K562 (cell line): ENCODE data around the gene RTP3. TPM values are rescaled to one million over a fixed set of nuclear protein-coding genes. Genes with fewer than 3 reads are reported as not detected.

ENCODE experiments used
- ARNT ChIP-seq, 2 experiments: fragments of 450-650 bp; IDR thresholded peaks; 2 replicates each; pipeline ENCODE4 v1.6.1; 2016; ENCODE audit warnings: mild to moderate bottlenecking in 1 of 2
- CBFA2T3 ChIP-seq: fragments of 450-650 bp; IDR thresholded peaks from 2 replicates; pipeline ENCODE4 v1.6.1; 2017
- CREB3L1 ChIP-seq: fragments of 450-650 bp; IDR thresholded peaks from 2 replicates; pipeline ENCODE4 v1.6.1; 2014; ENCODE audit warnings: low read depth, mild to moderate bottlenecking, moderate library complexity, borderline replicate concordance
- ELF4 ChIP-seq: fragments of 450-650 bp; formaldehyde crosslinking; IDR thresholded peaks from 2 replicates; pipeline ENCODE4 v1.4.0; 2022; ENCODE audit warnings: missing genetic modification characterization
- FOXP1 ChIP-seq: sonication (generic); formaldehyde crosslinking; IDR thresholded peaks from 2 replicates; pipeline ENCODE4 v1.8.0; 2022; ENCODE audit warnings: mild to moderate bottlenecking, missing genetic modification reagents
- ILK ChIP-seq: fragments of 450-650 bp; IDR thresholded peaks from 2 replicates; pipeline ENCODE4 v1.6.1; 2016; ENCODE audit warnings: missing genetic modification characterization, low read depth, mild to moderate bottlenecking, missing compliant biosample characterization, moderate library complexity, borderline replicate concordance
- KAT8 ChIP-seq: fragments of 450-650 bp; IDR thresholded peaks from 2 replicates; pipeline ENCODE4 v1.6.1; 2016; ENCODE audit warnings: low read depth, mild to moderate bottlenecking
- KLF16 ChIP-seq: IDR thresholded peaks from 2 replicates; pipeline ENCODE4 v1.6.1; 2016; ENCODE audit warnings: antibody characterized with exemption
- NELFE ChIP-seq: IDR thresholded peaks from 2 replicates; pipeline ENCODE4 v1.6.1; 2011; ENCODE audit warnings: mild to moderate bottlenecking; ENCODE audit not compliant: insufficient read depth, insufficient read length
- RBFOX2 ChIP-seq: fragments of 200-400 bp; formaldehyde crosslinking; IDR thresholded peaks from 2 replicates; pipeline ENCODE4 v1.6.1; 2017; ENCODE audit warnings: low read depth, mild to moderate bottlenecking, low read length, moderate library complexity
- ZNF197 ChIP-seq: fragments of 200-800 bp; sonication (Bioruptor generic); IDR thresholded peaks from 2 replicates; pipeline ENCODE4 v1.6.1; 2016; ENCODE audit warnings: low read depth, missing genetic modification characterization, missing compliant biosample characterization
- ZNF592 ChIP-seq: fragments of 450-650 bp; IDR thresholded peaks from 2 replicates; pipeline ENCODE4 v1.6.1; 2017; ENCODE audit warnings: antibody characterized with exemption, mild to moderate bottlenecking
- ZNF668 ChIP-seq: fragments of 250-450 bp; sonication (Bioruptor Pico); IDR thresholded peaks from 2 replicates; pipeline ENCODE4 v1.8.0; 2022; ENCODE audit warnings: mild to moderate bottlenecking, inconsistent platforms
- polyA plus RNA-seq, 8 experiments: library from polyadenylated mRNA; depleted of rRNA in 4 of 8; stranded (reverse) in 5 of 8; unstranded in 3 of 8; fragments of >200 nt; fragmentation: Nextera tagmentation in 2 of 8; fragmentation: Illumina TruSeq in 1 of 8; extraction: Ambion mirVana in 2 of 8; extraction: Trizol in 1 of 8; gene quantifications; 2 replicates each; pipeline versions ENCODE4 v1.2.1 to v1.2.3, GENCODE V29; 2011 to 2014; ENCODE audit warnings: inconsistent platforms in 1 of 8, missing spikeins in 1 of 8
- total RNA-seq, 7 experiments: library from RNA; depleted of rRNA in 6 of 7; stranded (reverse); fragments of >200 nt in 6 of 7; fragmentation: Illumina TruSeq in 2 of 7; extraction: Trizol in 2 of 7; gene quantifications; 2 replicates each; pipeline versions ENCODE4 v1.2.1 to v1.2.3, GENCODE V29; 2011 to 2021; ENCODE audit warnings: low replicate concordance in 1 of 7
- TF ChIP-seq, protein P1 (sequence below): fragments of 200-800 bp; sonication (Bioruptor generic); IDR thresholded peaks from 2 replicates; pipeline ENCODE4 v1.6.1; 2017; ENCODE audit warnings: missing genetic modification characterization, missing compliant biosample characterization
- TF ChIP-seq, protein P2 (sequence below): sonication (generic); formaldehyde crosslinking; IDR thresholded peaks from 2 replicates; pipeline ENCODE4 v1.8.1; 2023; ENCODE audit warnings: mild to moderate bottlenecking, missing genetic modification reagents
- TF ChIP-seq, protein P3 (sequence below): fragments of 250-450 bp; sonication (Bioruptor Pico); IDR thresholded peaks from 2 replicates; pipeline ENCODE4 v1.4.0; 2020; ENCODE audit warnings: mild to moderate bottlenecking

RTP3 gene
- total and polyA plus RNA-seq, 9 of the 15 experiments (the other 6 are each of a cell fraction or from before 2014, with no cell fraction given) = not detected

- TF ChIP-seq ZNF592 = peak; percentile 93
- TF ChIP-seq CBFA2T3 = peak; percentile 66
- TF ChIP-seq ZNF668 = no peak
- TF ChIP-seq KLF16 = peak; percentile 88
- TF ChIP-seq ILK = no peak
- TF ChIP-seq, protein P1, sequence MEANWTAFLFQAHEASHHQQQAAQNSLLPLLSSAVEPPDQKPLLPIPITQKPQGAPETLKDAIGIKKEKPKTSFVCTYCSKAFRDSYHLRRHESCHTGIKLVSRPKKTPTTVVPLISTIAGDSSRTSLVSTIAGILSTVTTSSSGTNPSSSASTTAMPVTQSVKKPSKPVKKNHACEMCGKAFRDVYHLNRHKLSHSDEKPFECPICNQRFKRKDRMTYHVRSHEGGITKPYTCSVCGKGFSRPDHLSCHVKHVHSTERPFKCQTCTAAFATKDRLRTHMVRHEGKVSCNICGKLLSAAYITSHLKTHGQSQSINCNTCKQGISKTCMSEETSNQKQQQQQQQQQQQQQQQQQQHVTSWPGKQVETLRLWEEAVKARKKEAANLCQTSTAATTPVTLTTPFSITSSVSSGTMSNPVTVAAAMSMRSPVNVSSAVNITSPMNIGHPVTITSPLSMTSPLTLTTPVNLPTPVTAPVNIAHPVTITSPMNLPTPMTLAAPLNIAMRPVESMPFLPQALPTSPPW (CRISPR knock-in tag) = peak; percentile 31; the same call in 1 of the 2 replicates
- peak; percentile 96 for TF ChIP-seq FOXP1 (CRISPR knock-in tag)
- TF ChIP-seq CREB3L1 = peak; percentile 78
- TF ChIP-seq RBFOX2 = peak; percentile 44; the same call in 1 of the 2 replicates
- peak; percentile 12; the same call in 1 of the 2 replicates for TF ChIP-seq ELF4 (CRISPR knock-in tag)
- peak in 1 of 2 experiments; percentile 55; a peak in 1 of 4 replicates for TF ChIP-seq ARNT (IDR thresholded peaks at IDR 0.05)
- TF ChIP-seq, protein P2, sequence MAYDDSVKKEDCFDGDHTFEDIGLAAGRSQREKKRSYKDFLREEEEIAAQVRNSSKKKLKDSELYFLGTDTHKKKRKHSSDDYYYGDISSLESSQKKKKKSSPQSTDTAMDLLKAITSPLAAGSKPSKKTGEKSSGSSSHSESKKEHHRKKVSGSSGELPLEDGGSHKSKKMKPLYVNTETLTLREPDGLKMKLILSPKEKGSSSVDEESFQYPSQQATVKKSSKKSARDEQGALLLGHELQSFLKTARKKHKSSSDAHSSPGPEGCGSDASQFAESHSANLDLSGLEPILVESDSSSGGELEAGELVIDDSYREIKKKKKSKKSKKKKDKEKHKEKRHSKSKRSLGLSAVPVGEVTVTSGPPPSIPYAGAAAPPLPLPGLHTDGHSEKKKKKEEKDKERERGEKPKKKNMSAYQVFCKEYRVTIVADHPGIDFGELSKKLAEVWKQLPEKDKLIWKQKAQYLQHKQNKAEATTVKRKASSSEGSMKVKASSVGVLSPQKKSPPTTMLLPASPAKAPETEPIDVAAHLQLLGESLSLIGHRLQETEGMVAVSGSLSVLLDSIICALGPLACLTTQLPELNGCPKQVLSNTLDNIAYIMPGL = peak; percentile 84; the same call in 1 of the 2 replicates
- TF ChIP-seq ZNF197 = 0 out of 2 replicates have a peak, but pooled peaks have one; percentile 40
- TF ChIP-seq, protein P3, sequence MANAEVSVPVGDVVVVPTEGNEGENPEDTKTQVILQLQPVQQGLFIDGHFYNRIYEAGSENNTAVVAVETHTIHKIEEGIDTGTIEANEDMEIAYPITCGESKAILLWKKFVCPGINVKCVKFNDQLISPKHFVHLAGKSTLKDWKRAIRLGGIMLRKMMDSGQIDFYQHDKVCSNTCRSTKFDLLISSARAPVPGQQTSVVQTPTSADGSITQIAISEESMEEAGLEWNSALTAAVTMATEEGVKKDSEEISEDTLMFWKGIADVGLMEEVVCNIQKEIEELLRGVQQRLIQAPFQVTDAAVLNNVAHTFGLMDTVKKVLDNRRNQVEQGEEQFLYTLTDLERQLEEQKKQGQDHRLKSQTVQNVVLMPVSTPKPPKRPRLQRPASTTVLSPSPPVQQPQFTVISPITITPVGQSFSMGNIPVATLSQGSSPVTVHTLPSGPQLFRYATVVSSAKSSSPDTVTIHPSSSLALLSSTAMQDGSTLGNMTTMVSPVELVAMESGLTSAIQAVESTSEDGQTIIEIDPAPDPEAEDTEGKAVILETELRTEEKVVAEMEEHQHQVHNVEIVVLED = no peak
- no peak for TF ChIP-seq KAT8
- no peak for TF ChIP-seq NELFE
Measured at GRCh38 chr3:46488735-46489361, 8.9 kb upstream of the RTP3 start (continued).
